ENCODE data around the gene CERS6.

Gene CERS6

DNA sequence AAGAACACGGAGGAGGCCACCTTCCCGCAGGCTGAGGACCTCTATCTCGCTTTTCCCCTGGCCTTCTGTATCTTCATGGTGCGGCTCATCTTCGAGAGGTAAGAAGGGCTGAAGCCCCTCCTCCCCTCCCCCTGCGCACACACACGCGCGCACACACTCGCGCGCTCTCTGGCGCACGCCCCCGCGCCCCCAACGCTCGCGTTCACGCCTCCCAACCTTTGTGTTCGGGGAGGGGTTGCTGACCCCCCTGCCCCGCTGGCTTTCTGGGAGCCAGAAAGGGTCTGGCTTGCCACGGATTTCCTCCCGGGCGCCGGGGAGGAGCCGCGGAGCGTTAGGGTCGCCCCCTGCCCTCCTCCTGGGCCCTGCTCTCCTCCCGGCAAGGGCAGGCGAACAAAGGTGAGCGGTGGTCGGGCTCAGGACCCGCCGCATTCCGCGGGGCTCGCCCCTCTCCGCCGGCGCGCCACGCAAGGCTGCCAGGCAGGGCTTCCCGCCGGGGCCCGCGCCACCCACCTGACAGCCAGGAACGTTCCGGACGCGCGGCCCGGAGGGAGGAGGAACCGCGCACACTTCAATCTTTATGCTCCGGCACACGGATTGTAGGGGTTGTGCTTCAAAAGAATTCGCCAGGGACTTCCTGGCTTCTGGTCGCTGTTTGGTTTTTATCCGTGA lies 583 bp downstream of the CERS6 start:
- ATAC-seq = peak; percentile 71
- TF ChIP-seq, protein P1, sequence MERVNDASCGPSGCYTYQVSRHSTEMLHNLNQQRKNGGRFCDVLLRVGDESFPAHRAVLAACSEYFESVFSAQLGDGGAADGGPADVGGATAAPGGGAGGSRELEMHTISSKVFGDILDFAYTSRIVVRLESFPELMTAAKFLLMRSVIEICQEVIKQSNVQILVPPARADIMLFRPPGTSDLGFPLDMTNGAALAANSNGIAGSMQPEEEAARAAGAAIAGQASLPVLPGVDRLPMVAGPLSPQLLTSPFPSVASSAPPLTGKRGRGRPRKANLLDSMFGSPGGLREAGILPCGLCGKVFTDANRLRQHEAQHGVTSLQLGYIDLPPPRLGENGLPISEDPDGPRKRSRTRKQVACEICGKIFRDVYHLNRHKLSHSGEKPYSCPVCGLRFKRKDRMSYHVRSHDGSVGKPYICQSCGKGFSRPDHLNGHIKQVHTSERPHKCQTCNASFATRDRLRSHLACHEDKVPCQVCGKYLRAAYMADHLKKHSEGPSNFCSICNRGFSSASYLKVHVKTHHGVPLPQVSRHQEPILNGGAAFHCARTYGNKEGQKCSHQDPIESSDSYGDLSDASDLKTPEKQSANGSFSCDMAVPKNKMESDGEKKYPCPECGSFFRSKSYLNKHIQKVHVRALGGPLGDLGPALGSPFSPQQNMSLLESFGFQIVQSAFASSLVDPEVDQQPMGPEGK (CRISPR knock-in tag; IDR thresholded peaks at IDR 0.05; ENCODE audit: borderline replicate concordance) = peak; percentile 41; the same call in 1 of the 2 replicates
- TF ChIP-seq ESRRG (CRISPR knock-in tag; IDR thresholded peaks at IDR 0.05) (no peak), PPARA (CRISPR knock-in tag; IDR thresholded peaks at IDR 0.05; ENCODE audit: borderline replicate concordance) (no peak)
- TF ChIP-seq, protein P2, sequence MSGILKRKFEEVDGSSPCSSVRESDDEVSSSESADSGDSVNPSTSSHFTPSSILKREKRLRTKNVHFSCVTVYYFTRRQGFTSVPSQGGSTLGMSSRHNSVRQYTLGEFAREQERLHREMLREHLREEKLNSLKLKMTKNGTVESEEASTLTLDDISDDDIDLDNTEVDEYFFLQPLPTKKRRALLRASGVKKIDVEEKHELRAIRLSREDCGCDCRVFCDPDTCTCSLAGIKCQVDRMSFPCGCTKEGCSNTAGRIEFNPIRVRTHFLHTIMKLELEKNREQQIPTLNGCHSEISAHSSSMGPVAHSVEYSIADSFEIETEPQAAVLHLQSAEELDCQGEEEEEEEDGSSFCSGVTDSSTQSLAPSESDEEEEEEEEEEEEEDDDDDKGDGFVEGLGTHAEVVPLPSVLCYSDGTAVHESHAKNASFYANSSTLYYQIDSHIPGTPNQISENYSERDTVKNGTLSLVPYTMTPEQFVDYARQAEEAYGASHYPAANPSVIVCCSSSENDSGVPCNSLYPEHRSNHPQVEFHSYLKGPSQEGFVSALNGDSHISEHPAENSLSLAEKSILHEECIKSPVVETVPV (CRISPR knock-in tag; IDR thresholded peaks at IDR 0.05) = no peak

- no peak for ATAC-seq
- TF ChIP-seq PPARA (CRISPR knock-in tag; IDR thresholded peaks at IDR 0.05; ENCODE audit: borderline replicate concordance) = no peak
- TF ChIP-seq BACH2 (CRISPR knock-in tag; IDR thresholded peaks at IDR 0.05; ENCODE audit: borderline replicate concordance) = no peak
- TF ChIP-seq TSHZ2 (CRISPR knock-in tag; IDR thresholded peaks at IDR 0.05) = no peak
- TF ChIP-seq ZC3H10 (CRISPR knock-in tag; IDR thresholded peaks at IDR 0.05) = no peak
- no peak for TF ChIP-seq OSR1 (CRISPR knock-in tag; IDR thresholded peaks at IDR 0.05)
- no peak for TF ChIP-seq TOX (CRISPR knock-in tag; IDR thresholded peaks at IDR 0.05; ENCODE audit: borderline replicate concordance)
- TF ChIP-seq ISL1 (CRISPR knock-in tag; IDR thresholded peaks at IDR 0.05) = no peak
- TF ChIP-seq RARB (CRISPR knock-in tag; IDR thresholded peaks at IDR 0.05) = no peak
- TF ChIP-seq, protein P1 (CRISPR knock-in tag; IDR thresholded peaks at IDR 0.05; ENCODE audit: borderline replicate concordance) = no peak
- TF ChIP-seq POU6F1 (CRISPR knock-in tag; IDR thresholded peaks at IDR 0.05; ENCODE audit: borderline replicate concordance, low read depth) = no peak
- no peak for TF ChIP-seq ZFP3 (CRISPR knock-in tag; IDR thresholded peaks at IDR 0.05)
- TF ChIP-seq ZNF70 (CRISPR knock-in tag; IDR thresholded peaks at IDR 0.05) = no peak
- no peak for TF ChIP-seq TCF4 (CRISPR knock-in tag; IDR thresholded peaks at IDR 0.05; ENCODE audit: borderline replicate concordance)
- TF ChIP-seq, protein P2 (CRISPR knock-in tag; IDR thresholded peaks at IDR 0.05) = no peak
Observed at GRCh38 chr2:168457190-168457895, 1.3 kb downstream of the CERS6 start.

- no peak for ATAC-seq
- TF ChIP-seq TOX (CRISPR knock-in tag; IDR thresholded peaks at IDR 0.05; ENCODE audit: borderline replicate concordance) (no peak), OSR1 (CRISPR knock-in tag; IDR thresholded peaks at IDR 0.05) (no peak), RARB (CRISPR knock-in tag; IDR thresholded peaks at IDR 0.05) (no peak), ZFP30 (CRISPR knock-in tag; IDR thresholded peaks at IDR 0.05) (no peak), ESRRG (CRISPR knock-in tag; IDR thresholded peaks at IDR 0.05) (no peak), ARNTL (CRISPR knock-in tag; IDR thresholded peaks at IDR 0.05; ENCODE audit: borderline replicate concordance, low read depth) (no peak), ZFP3 (CRISPR knock-in tag; IDR thresholded peaks at IDR 0.05) (no peak), BACH2 (CRISPR knock-in tag; IDR thresholded peaks at IDR 0.05; ENCODE audit: borderline replicate concordance) (no peak), GLIS3 (CRISPR knock-in tag; IDR thresholded peaks at IDR 0.05) (no peak), ZNF70 (CRISPR knock-in tag; IDR thresholded peaks at IDR 0.05) (no peak), PPARA (CRISPR knock-in tag; IDR thresholded peaks at IDR 0.05; ENCODE audit: borderline replicate concordance) (no peak)
- TF ChIP-seq, protein P3, sequence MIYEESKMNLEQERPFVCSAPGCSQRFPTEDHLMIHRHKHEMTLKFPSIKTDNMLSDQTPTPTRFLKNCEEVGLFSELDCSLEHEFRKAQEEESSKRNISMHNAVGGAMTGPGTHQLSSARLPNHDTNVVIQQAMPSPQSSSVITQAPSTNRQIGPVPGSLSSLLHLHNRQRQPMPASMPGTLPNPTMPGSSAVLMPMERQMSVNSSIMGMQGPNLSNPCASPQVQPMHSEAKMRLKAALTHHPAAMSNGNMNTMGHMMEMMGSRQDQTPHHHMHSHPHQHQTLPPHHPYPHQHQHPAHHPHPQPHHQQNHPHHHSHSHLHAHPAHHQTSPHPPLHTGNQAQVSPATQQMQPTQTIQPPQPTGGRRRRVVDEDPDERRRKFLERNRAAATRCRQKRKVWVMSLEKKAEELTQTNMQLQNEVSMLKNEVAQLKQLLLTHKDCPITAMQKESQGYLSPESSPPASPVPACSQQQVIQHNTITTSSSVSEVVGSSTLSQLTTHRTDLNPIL (CRISPR knock-in tag; IDR thresholded peaks at IDR 0.05; ENCODE audit: low read depth) = no peak
- TF ChIP-seq, protein P1 (CRISPR knock-in tag; IDR thresholded peaks at IDR 0.05; ENCODE audit: borderline replicate concordance) = no peak
Observed at GRCh38 chr2:168458139-168458538, 2.1 kb downstream of the CERS6 start.
